OCI-LY1 (cell line): ENCODE data around the gene SIX1.

Experiments
- H2AFZ ChIP-seq: fragments of 200-600 bp; sonication (generic), shearing (Covaris generic); 2 replicates; pipeline ENCODE4 v1.6.0; 2014; ENCODE audit warnings: antibody characterized with exemption, mild to moderate bottlenecking, low read length
- H3F3A ChIP-seq: fragments of 200-600 bp; sonication (generic), shearing (Covaris generic); 2 replicates; pipeline ENCODE4 v1.6.0; 2014; ENCODE audit warnings: mild to moderate bottlenecking, antibody characterized with exemption, low read length, moderate library complexity; ENCODE audit not compliant: insufficient read depth
- H3K27ac ChIP-seq: fragments of 200-600 bp; sonication (generic); 2 replicates; pipeline ENCODE4 v1.5.1; 2014; ENCODE audit warnings: low read length, mixed run types, mild to moderate bottlenecking, low read depth; ENCODE audit not compliant: poor library complexity, severe bottlenecking
- H3K27me3 ChIP-seq: fragments of 200-600 bp; sonication (generic); 2 replicates; pipeline ENCODE4 v1.6.0; 2014; ENCODE audit warnings: antibody characterized with exemption, mild to moderate bottlenecking, low read length, moderate library complexity; ENCODE audit not compliant: insufficient read depth
- H3K36me3 ChIP-seq: fragments of 200-600 bp; sonication (generic); 2 replicates; pipeline ENCODE4 v1.6.1; 2014; ENCODE audit warnings: mild to moderate bottlenecking, antibody characterized with exemption, low read length, moderate library complexity, mixed read lengths; ENCODE audit not compliant: insufficient read depth
- H3K4me1 ChIP-seq: fragments of 200-600 bp; sonication (generic); 2 replicates; pipeline ENCODE4 v1.5.1; 2014; ENCODE audit warnings: mild to moderate bottlenecking, low read length, moderate library complexity; ENCODE audit not compliant: insufficient read depth, severe bottlenecking
- H3K4me2 ChIP-seq: fragments of 200-600 bp; sonication (generic), shearing (Covaris generic); 2 replicates; pipeline ENCODE4 v1.6.1; 2014; ENCODE audit warnings: low read length
- H3K4me3 ChIP-seq: fragments of 200-600 bp; sonication (generic); 2 replicates; pipeline ENCODE4 v1.5.1; 2014; ENCODE audit warnings: low read length, low read depth, mild to moderate bottlenecking, mixed read lengths; ENCODE audit not compliant: poor library complexity, severe bottlenecking
- H3K79me2 ChIP-seq: fragments of 200-600 bp; shearing (Covaris generic); 2 replicates; pipeline ENCODE4 v1.6.1; 2016; ENCODE audit warnings: mixed run types, low read length, mixed read lengths; ENCODE audit not compliant: insufficient read depth
- H3K9ac ChIP-seq: fragments of 200-600 bp; sonication (generic), shearing (Covaris generic); 2 replicates; pipeline ENCODE4 v1.6.1; 2014; ENCODE audit warnings: mild to moderate bottlenecking, low read length, mixed read lengths
- H3K9me2 ChIP-seq: fragments of 200-600 bp; sonication (generic), shearing (Covaris generic); 2 replicates; pipeline ENCODE4 v1.6.1; 2014; ENCODE audit warnings: low read depth, mild to moderate bottlenecking, low read length, mixed read lengths
- H3K9me3 ChIP-seq: fragments of 200-600 bp; shearing (Covaris generic); 2 replicates; pipeline ENCODE4 v1.6.1; 2014; ENCODE audit warnings: low read length, mixed read lengths
- H4K20me1 ChIP-seq: fragments of 200-600 bp; sonication (generic), shearing (Covaris generic); 2 replicates; pipeline ENCODE4 v1.6.0; 2016; ENCODE audit warnings: mild to moderate bottlenecking, low read length; ENCODE audit not compliant: insufficient read depth
- CTCF ChIP-seq: fragments of 200-600 bp; sonication (generic), shearing (Covaris generic); IDR thresholded peaks from 2 replicates; pipeline ENCODE4 v1.5.1; 2017; ENCODE audit warnings: mild to moderate bottlenecking, antibody characterized with exemption, low read length, moderate library complexity, mixed read lengths
- EZH2 ChIP-seq: fragments of 200-600 bp; sonication (generic), shearing (Covaris generic); IDR thresholded peaks from 2 replicates; pipeline ENCODE4 v1.8.0; 2017; ENCODE audit warnings: borderline replicate concordance, mixed run types, mild to moderate bottlenecking, antibody characterized with exemption, low read length, moderate library complexity, mixed read lengths

The SIX1 gene

GRCh38 chr14:60632777-60633176 is 16.5 kb downstream of the SIX1 start:
- Histone ChIP-seq H3K4me3 (no peak overlapping the region), H2AFZ (no peak overlapping the region), H3K9me3 (no peaks in the 10 kb centered on the region), H3K4me1 (peaks cover 21% of the 10 kb centered on the region), H3K27me3 (no peaks in the 10 kb centered on the region; the same call in 1 of the 2 replicates), H4K20me1 (no peaks in the 10 kb centered on the region), H3K79me2 (no peaks in the 10 kb centered on the region), H3K9me2 (no peaks in the 10 kb centered on the region), H3K9ac (no peak overlapping the region), H3K27ac (no peak overlapping the region), H3F3A (no peaks in the 10 kb centered on the region), H3K36me3 (no peaks in the 10 kb centered on the region), H3K4me2 (no peak overlapping the region)
- TF ChIP-seq CTCF: no peak
- TF ChIP-seq EZH2: no peak

GRCh38 chr14:60632257-60632656 is 17.0 kb downstream of the SIX1 start:
- H3K27me3 ChIP-seq: no peaks in the 10 kb centered on the region; the same call in 1 of the 2 replicates
- H3K4me3 ChIP-seq: no peak overlapping the region
- H2AFZ ChIP-seq: no peak overlapping the region
- no peaks in the 10 kb centered on the region for H4K20me1 ChIP-seq
- no peak for TF ChIP-seq CTCF
- TF ChIP-seq EZH2: no peak
- no peaks in the 10 kb centered on the region for H3K79me2 ChIP-seq
- H3K9me2 ChIP-seq: no peaks in the 10 kb centered on the region
- H3K36me3 ChIP-seq: no peaks in the 10 kb centered on the region
- peaks cover 16% of the 10 kb centered on the region for H3K4me1 ChIP-seq
- no peaks in the 10 kb centered on the region for H3K9me3 ChIP-seq
- no peak overlapping the region for H3K9ac ChIP-seq
- no peak overlapping the region for H3K4me2 ChIP-seq
- H3K27ac ChIP-seq: no peak overlapping the region
- no peaks in the 10 kb centered on the region for H3F3A ChIP-seq

GRCh38 chr14:60631842-60632241 is 17.4 kb downstream of the SIX1 start:
- Histone ChIP-seq H3K27ac (no peak overlapping the region), H3K4me2 (no peak overlapping the region), H3K79me2 (no peaks in the 10 kb centered on the region), H3K27me3 (no peaks in the 10 kb centered on the region), H3K9ac (no peak overlapping the region), H4K20me1 (no peaks in the 10 kb centered on the region), H3K36me3 (no peaks in the 10 kb centered on the region), H3K4me1 (peaks cover 12% of the 10 kb centered on the region), H3K9me2 (no peaks in the 10 kb centered on the region), H3K4me3 (no peak overlapping the region), H2AFZ (no peak overlapping the region), H3K9me3 (no peaks in the 10 kb centered on the region), H3F3A (no peaks in the 10 kb centered on the region)
- TF ChIP-seq EZH2 (no peak), CTCF (no peak)
